Mucosa of descending colon (tissue), 3 donors: Measurements from ENCODE around the gene ZNF800. TPM values are rescaled to one million over a fixed set of nuclear protein-coding genes. Genes with fewer than 3 reads are reported as not detected.
"Not testable (repeated sequence)": the region's sequence is repeated elsewhere in the genome, so short reads cannot be mapped to it uniquely, and the experiment has no call there.

Experiments
- ATAC-seq: fragments of 200-7000 bp; cut with Tn5 transposase; one replicate; pipeline ENCODE4 v1.9.1; 2020; ENCODE audit warnings: mild to moderate bottlenecking, moderate library complexity
- DNase-seq, 3 donors: peaks; one replicate each; pipeline ENCODE4 v3.0.0-alpha.2; 2020
- H3K36me3 ChIP-seq: fragments of 200-600 bp; one replicate; pipeline ENCODE4 v1.8.0; 2021; ENCODE audit warnings: low read depth, mild to moderate bottlenecking
- H3K4me1 ChIP-seq: fragments of 200-600 bp; one replicate; pipeline ENCODE4 v1.8.0; 2021; ENCODE audit warnings: low read depth, mild to moderate bottlenecking
- H3K4me3 ChIP-seq: fragments of 200-600 bp; one replicate; pipeline ENCODE4 v1.8.0; 2021; ENCODE audit warnings: mild to moderate bottlenecking
- H3K9me3 ChIP-seq: fragments of 200-600 bp; one replicate; pipeline ENCODE4 v1.8.0; 2021; ENCODE audit warnings: mild to moderate bottlenecking
- intact Hi-C, 2 donors: fragments of 100-400 bp; cut with DNase I in 1 of 2; cut with micrococcal nuclease in 1 of 2; formaldehyde crosslinking; loops; one replicate each; pipeline versions ENCODE4 v1.11.0 to v1.11.1; 2022; cut with DNase I, micrococcal nuclease
- total RNA-seq, 3 donors: library from RNA; stranded (reverse); fragmentation: NEBNext Ultra II Directional in 2 of 3; extraction: Animal tissue kit (Norgen Biotek cat#: 25700) in 2 of 3; gene quantifications; one replicate each; pipeline versions ENCODE4 v1.2.1 to v1.2.4, GENCODE V29; 2021 to 2023
- TF ChIP-seq, protein P1 (sequence below): fragments of 200-600 bp; IDR thresholded peaks from one replicate; pipeline ENCODE4 v1.8.0; 2022; ENCODE audit warnings: antibody characterized with exemption, mild to moderate bottlenecking
- donor health status: DM: no; HTN: no; CAD: no; lungs with moderate emphysema.
- donor health status: DM: no; HTN: no; CAD: no.
- donor health status: DM: no; HTN: yes; CAD: no.

ZNF800 gene
- total RNA-seq, 3 donors from 2014 or later: 26.9 to 38.7 (median 35.6) TPM

DNA sequence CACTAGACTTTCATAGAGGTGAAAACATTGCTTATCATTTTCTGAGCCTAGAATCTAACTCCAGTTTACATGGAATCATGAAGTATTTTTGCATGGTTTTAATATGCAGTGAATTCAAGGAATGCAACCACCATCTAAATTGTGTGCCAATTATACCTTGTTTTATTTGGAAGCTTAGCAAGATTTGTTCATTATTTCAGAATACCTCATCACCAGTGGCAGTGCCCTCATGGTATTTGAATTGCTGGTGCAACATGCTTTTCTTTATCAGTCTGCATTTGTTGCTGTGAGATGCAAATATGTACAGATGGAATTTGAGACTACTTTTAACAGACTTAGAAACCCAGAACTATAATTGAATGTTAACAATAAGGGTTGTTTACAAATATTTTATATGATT, 18.7 kb upstream of the ZNF800 start:
- Histone ChIP-seq H3K9me3 (no peaks in the 10 kb centered on the region), H3K4me1 (no peaks in the 10 kb centered on the region), H3K4me3 (no peak overlapping the region), H3K36me3 (no peaks in the 10 kb centered on the region)
- ATAC-seq (no peak), DNase-seq (no peak)
- TF ChIP-seq, protein P1, sequence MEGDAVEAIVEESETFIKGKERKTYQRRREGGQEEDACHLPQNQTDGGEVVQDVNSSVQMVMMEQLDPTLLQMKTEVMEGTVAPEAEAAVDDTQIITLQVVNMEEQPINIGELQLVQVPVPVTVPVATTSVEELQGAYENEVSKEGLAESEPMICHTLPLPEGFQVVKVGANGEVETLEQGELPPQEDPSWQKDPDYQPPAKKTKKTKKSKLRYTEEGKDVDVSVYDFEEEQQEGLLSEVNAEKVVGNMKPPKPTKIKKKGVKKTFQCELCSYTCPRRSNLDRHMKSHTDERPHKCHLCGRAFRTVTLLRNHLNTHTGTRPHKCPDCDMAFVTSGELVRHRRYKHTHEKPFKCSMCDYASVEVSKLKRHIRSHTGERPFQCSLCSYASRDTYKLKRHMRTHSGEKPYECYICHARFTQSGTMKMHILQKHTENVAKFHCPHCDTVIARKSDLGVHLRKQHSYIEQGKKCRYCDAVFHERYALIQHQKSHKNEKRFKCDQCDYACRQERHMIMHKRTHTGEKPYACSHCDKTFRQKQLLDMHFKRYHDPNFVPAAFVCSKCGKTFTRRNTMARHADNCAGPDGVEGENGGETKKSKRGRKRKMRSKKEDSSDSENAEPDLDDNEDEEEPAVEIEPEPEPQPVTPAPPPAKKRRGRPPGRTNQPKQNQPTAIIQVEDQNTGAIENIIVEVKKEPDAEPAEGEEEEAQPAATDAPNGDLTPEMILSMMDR: no peak
- intact Hi-C loops: no loop called here

DNA sequence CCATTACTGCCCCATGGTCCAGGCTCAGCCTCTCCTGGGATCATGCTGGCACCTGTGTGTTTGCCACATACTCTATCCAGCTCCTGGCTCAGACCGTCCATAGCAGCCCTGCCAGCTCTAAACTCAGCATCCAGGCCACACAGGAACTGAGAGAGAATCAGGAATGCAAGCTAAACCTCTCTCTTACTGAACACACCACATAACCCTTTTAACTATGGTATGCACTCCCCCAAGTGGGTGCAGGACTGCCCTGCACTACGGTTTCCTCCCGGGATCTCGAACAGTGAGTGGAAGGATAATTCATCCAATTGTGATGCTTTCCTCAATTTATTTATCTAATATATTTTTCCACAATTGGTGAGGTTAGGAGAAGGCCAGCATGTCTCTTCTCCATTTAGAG, 17.1 kb upstream of the ZNF800 start:
- Histone ChIP-seq H3K36me3 (no peaks in the 10 kb centered on the region), H3K4me1 (no peaks in the 10 kb centered on the region), H3K4me3 (no peak overlapping the region), H3K9me3 (no peaks in the 10 kb centered on the region)
- ATAC-seq (no peak), DNase-seq (no peak)
- TF ChIP-seq, protein P1: no peak
- intact Hi-C loops: no loop called here

DNA sequence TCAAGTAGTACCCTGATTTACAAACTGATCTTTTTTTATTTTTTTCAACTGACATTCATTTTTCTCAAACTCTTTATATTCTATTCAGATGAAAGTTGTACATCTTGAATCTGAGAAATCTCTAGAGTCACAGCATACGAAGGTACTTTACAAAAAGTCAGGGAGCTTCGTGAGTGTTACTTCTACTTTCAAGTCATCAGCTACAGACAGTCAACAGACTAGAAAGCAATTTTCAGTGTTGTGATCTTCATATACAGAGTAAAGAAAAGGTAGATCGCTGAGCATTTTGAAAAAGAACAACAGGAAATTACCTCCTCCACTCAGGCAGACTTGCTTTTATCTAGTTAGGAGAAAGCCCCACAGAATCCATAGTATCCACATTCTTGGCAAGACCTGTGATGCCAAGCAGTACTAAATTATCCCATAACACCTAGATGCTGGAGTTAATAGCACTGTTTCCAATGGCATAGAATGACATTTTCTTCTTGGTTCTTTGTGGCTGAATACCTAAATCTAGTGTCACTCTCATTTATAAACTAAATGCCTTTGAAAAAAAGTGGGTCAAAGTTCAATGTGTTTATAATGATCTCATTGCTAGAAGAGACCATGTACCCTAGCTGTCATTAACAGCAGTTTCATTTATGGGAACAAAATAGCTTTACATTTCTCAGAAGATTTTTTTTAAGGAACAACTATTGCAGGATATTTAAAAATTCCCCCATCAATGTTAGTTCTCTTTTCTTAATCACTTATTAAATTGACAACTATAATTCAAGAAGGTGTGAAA, 12.0 kb upstream of the ZNF800 start:
- Histone ChIP-seq H3K4me3 (no peak overlapping the region), H3K4me1 (no peaks in the 10 kb centered on the region)

DNA sequence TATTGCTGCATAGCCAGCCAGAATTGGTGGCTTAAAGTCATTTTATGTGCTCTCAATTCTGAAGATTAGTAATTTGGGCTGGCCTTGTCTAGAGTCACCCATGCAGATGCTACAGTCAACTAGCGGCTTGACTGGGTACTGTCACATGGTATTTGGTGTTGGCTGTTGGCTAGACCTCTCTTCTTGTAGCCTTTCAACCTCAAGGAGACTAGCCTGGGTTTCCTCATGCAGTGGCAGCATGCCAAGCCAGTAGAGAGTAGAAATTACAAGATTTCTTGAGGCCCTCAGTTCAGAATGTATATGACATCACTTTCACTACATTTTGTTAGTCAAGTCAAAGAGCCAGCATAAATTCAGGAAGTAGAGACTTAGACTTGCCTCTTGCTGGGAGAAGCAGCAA, 3.7 kb upstream of the ZNF800 start:
- intact Hi-C loops: no loop called here
- H3K36me3 ChIP-seq: no peaks in the 10 kb centered on the region
- DNase-seq (no peak), ATAC-seq (no peak)
- H3K4me3 ChIP-seq: no peak overlapping the region
- TF ChIP-seq, protein P1: no peak
- H3K4me1 ChIP-seq: no peaks in the 10 kb centered on the region
- H3K9me3 ChIP-seq: no peaks in the 10 kb centered on the region

More for the DNA sequence above, 12.0 kb upstream of the ZNF800 start:
- ATAC-seq (no peak), DNase-seq (no peak)
- intact Hi-C loops: no loop called here
- no peaks in the 10 kb centered on the region for H3K36me3 ChIP-seq
- TF ChIP-seq, protein P1: no peak
- H3K9me3 ChIP-seq: no peaks in the 10 kb centered on the region

DNA sequence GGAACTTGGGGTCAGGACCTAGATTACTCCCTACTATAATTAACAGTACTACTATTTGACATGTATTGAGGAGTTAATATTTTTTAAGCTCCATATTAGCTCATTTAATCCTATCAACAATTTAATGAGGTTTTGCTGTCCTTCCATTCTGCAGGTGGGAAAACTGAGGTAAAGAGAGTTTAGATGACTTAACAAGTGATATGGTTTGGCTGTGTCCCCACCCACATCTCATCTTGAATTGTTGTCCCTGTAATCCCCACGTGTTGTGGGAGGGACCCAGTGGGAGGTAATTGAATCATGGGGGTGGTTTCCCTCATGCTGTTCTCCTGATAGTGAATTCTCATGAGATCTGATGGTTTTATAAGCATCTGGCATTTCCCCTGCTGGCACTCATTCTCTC, 2.6 kb upstream of the ZNF800 start:
- H3K4me3 ChIP-seq, DNase-seq, ATAC-seq, H3K36me3 ChIP-seq, intact Hi-C loops, H3K9me3 ChIP-seq, H3K4me1 ChIP-seq: not testable (repeated sequence)

DNA sequence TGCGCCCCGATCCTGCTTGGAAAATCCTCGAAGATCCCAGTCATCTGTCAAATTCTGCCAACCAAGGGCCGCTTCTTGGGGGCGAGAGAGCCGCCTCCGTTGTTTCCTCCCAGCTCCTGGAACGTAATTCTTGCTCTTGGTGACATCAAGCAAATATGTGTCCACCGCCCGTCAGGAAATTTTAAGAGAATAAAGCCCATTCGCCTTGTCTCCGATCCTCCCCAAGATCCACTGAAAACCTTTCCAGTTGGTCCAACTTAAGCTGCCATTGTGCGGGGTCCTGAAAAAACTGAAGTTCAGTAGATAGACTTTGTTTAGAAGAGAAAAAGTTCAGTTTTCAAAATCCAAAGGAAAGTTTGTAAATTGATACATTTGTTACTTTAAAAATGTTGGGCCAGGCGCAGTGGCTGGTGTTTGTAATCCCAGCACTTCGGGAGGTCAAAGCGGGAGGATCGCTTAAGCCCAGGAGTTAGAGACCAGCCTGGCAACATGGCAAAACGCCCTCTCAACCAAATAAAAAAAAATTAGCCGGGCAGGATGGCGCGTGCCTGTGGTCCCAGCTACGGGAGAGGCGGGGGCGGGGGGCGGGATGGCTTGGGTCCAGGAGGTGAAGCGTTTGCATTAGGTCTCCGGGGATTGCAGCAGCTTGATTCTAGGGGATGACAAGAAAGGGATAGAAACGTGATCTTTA, 1.0 kb upstream of the ZNF800 start:
- DNase-seq (peak; percentile 14 to 48 (median 47)), ATAC-seq (no peak)
- Histone ChIP-seq H3K36me3 (no peaks in the 10 kb centered on the region), H3K9me3 (no peaks in the 10 kb centered on the region), H3K4me1 (peaks cover 8% of the 10 kb centered on the region), H3K4me3 (peak overlapping the region; percentile 91)
- TF ChIP-seq, protein P1: no peak
- intact Hi-C loops: no loop called here
